Prostate gland (tissue), 2 donors: Measurements from ENCODE around the gene MRPS18A. TPM values are rescaled to one million over a fixed set of nuclear protein-coding genes. Genes with fewer than 3 reads are reported as not detected.
A peak's percentile ranks its signal among the peaks of the same experiment; 100 is the strongest.

Experiments used
- DNase-seq: peaks from one replicate; pipeline ENCODE4 v3.0.0-alpha.2; 2019; ENCODE audit warnings: low spot score
- H3K27ac ChIP-seq, 2 donors: fragments of 200-600 bp; sonication (generic); 2 replicates each; pipeline ENCODE4 v1.5.1; 2017 to 2019
- H3K27me3 ChIP-seq: fragments of 200-600 bp; sonication (generic); replicated peaks from 2 replicates; pipeline ENCODE4 v1.5.1; 2019; ENCODE audit not compliant: insufficient read depth
- H3K36me3 ChIP-seq, 2 donors: fragments of 200-600 bp; sonication (generic); 1 replicate in 1 of 2; 2 replicates in 1 of 2; pipeline versions ENCODE4 v1.5.1 to v1.8.1; 2017 to 2019
- H3K4me1 ChIP-seq: fragments of 200-600 bp; sonication (generic); replicated peaks from 2 replicates; pipeline ENCODE4 v1.5.1; 2019
- H3K4me3 ChIP-seq, 2 donors: fragments of 200-600 bp; sonication (generic); 2 replicates each; pipeline ENCODE4 v1.5.1; 2017 to 2019
- H3K9me3 ChIP-seq: fragments of 200-600 bp; sonication (generic); 2 replicates; pipeline ENCODE4 v1.5.1; 2017
- POLR2A ChIP-seq: fragments of 450-650 bp; IDR thresholded peaks from one replicate; pipeline ENCODE4 v1.6.1; 2016; ENCODE audit warnings: antibody characterized with exemption, mild to moderate bottlenecking
- POLR2AphosphoS5 ChIP-seq: sonication (generic); formaldehyde crosslinking; IDR thresholded peaks from one replicate; pipeline ENCODE4 v1.6.1; 2017; ENCODE audit warnings: antibody characterized with exemption
- WGBS: methylation state at CpG from one replicate; pipeline ENCODE4 v1.1.5; 2018; 5-methylcytosine and 5-hydroxymethylcytosine counted together
- intact Hi-C: fragments of 100-400 bp; cut with DNase I; formaldehyde crosslinking; loops from one replicate; pipeline ENCODE4 v1.14.2; 2022
- total RNA-seq, 2 donors: library from RNA; depleted of rRNA; stranded (reverse); fragments of >200 nt; gene quantifications; one replicate each; pipeline ENCODE4 v1.1.0, GENCODE V29; 2016
- TF ChIP-seq, protein P1 (sequence below), 4 experiments: fragments of 200-600 bp in 2 of 4; fragments of 450-650 bp in 2 of 4; sonication (generic) in 2 of 4; IDR thresholded peaks; 1 replicate in 3 of 4; 2 replicates in 1 of 4; pipeline ENCODE4 v1.5.1; 2016 to 2019; ENCODE audit warnings: antibody characterized with exemption in 4 of 4, mild to moderate bottlenecking in 2 of 4, moderate library complexity in 2 of 4

Gene MRPS18A
- total RNA-seq, 2 donors from 2014 or later: 56.6 to 56.9 TPM

DNA sequence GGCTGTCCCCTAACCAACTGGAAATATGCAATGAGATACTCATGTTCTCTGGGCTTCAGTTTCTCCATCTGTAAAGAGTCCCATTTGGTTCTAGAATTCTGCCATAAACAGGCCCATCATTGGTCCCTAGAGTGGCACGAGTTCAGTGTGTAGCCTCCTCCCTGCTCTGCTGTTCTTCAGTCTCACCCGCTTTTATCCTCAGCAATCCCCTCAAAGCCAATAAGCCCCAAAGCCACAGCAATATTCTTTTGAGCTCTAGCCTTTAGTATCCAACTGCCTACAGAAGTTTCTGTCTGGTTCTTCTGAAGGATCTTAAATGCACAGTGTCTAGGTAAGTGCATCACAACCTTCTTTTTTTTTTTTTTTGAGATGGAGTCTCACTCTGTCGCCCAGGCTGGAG lies 9.8 kb upstream of the MRPS18A start:
- no peak overlapping the region for H3K27ac ChIP-seq
- H3K4me1 ChIP-seq: peaks cover 4% of the 10 kb centered on the region
- intact Hi-C loops: no loop called here
- DNase-seq: no peak
- TF ChIP-seq POLR2A (no peak), POLR2AphosphoS5 (no peak)
- TF ChIP-seq, protein P1, sequence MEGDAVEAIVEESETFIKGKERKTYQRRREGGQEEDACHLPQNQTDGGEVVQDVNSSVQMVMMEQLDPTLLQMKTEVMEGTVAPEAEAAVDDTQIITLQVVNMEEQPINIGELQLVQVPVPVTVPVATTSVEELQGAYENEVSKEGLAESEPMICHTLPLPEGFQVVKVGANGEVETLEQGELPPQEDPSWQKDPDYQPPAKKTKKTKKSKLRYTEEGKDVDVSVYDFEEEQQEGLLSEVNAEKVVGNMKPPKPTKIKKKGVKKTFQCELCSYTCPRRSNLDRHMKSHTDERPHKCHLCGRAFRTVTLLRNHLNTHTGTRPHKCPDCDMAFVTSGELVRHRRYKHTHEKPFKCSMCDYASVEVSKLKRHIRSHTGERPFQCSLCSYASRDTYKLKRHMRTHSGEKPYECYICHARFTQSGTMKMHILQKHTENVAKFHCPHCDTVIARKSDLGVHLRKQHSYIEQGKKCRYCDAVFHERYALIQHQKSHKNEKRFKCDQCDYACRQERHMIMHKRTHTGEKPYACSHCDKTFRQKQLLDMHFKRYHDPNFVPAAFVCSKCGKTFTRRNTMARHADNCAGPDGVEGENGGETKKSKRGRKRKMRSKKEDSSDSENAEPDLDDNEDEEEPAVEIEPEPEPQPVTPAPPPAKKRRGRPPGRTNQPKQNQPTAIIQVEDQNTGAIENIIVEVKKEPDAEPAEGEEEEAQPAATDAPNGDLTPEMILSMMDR (IDR thresholded peaks at IDR 0.05): no peak
- H3K27me3 ChIP-seq: no peaks in the 10 kb centered on the region
- WGBS: 93% methylated on average over 3 of the region's 3 CpGs
- H3K9me3 ChIP-seq: no peaks in the 10 kb centered on the region
- H3K4me3 ChIP-seq: no peak overlapping the region
- H3K36me3 ChIP-seq: no peaks in the 10 kb centered on the region

DNA sequence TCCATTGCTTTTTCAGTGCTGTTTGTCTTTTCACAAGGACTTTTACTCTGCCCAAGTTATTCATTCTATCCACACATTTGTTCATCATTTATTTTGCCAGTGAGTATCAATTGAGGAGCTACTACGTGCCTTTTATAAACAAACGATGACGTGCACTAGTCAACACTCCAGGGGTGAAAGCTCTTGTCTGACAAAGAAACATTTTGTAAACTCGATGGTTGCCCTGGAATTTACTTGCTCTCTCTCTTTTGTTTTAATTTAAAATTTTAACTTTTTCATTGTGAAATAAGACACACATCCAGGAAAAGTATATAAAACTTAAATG lies 8.3 kb upstream of the MRPS18A start:
- Histone ChIP-seq H3K4me1 (peaks cover 4% of the 10 kb centered on the region), H3K9me3 (no peaks in the 10 kb centered on the region), H3K36me3 (no peaks in the 10 kb centered on the region), H3K4me3 (no peak overlapping the region), H3K27ac (no peak overlapping the region), H3K27me3 (no peaks in the 10 kb centered on the region)
- intact Hi-C loops: no loop called here
- TF ChIP-seq POLR2A (no peak), POLR2AphosphoS5 (no peak)
- TF ChIP-seq, protein P1 (IDR thresholded peaks at IDR 0.05): no peak
- no peak for DNase-seq
- 73% methylated on average over 4 of the region's 4 CpGs for WGBS

DNA sequence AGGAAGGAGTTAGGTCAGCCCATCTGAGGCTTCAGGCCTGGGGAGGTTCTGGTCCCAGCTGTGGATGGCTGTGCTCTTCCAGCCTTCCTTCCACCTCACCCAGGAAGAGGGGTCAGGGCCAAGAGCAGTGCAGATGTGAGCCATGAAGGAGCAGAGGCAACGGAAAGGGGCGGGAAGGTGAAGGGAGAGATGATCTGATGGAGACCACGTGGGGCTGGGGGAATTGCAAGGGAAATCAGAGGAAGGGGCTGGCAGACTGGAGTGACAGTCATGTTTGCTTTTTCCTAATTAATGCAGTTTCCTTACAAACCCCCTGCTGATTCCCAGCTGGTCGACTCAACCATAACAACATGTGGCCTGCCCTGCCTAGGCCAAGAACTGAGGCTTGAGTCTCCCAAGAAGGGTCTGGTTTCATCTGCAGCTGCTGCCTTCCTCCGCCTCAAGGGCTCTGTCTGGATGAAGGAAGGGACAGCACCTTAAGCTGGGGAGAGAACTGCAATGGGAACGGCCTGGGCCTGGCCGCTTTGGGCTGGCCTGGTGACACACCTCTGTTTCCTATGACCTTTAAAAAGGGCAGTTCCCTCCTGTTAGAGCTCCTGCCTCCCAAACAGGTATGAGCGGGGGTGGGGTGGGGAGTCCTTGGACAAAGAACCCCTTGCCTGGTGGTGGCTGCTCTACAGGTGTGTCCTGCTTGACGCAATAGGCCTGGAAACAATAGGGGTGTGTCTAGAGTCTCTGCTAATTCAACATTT lies 7.8 kb upstream of the MRPS18A start:
- no peaks in the 10 kb centered on the region for H3K9me3 ChIP-seq
- DNase-seq: no peak
- WGBS: 82% methylated on average over 9 of the region's 9 CpGs
- peaks cover 4% of the 10 kb centered on the region for H3K4me1 ChIP-seq
- no peaks in the 10 kb centered on the region for H3K27me3 ChIP-seq
- TF ChIP-seq, protein P1 (IDR thresholded peaks at IDR 0.05): no peak
- TF ChIP-seq POLR2A: no peak
- TF ChIP-seq POLR2AphosphoS5: no peak
- H3K36me3 ChIP-seq: no peaks in the 10 kb centered on the region
- H3K4me3 ChIP-seq: no peak overlapping the region
- no peak overlapping the region for H3K27ac ChIP-seq
- intact Hi-C loops: no loop called here

DNA sequence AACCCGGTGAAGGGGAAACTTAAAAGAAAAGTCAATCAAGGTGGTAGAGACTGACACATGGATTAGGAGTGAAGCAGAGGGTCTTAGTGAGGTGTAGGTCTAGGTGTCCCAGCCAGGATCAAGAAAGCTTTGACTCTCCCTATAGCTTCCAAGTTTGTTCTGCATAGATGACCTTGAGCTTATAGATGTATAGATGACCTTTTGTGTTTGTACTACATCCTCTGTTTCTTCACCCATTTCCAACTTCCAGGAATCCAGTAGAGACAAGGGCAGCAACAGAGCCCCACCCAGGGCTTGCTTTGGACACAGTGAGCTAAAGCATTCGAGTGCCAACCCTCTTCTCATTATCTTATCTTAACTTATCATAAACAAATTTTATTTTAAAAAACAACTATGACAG lies 1.8 kb upstream of the MRPS18A start:
- TF ChIP-seq POLR2A (no peak), POLR2AphosphoS5 (no peak)
- TF ChIP-seq, protein P1 (IDR thresholded peaks at IDR 0.05): no peak
- Histone ChIP-seq H3K36me3 (no peaks in the 10 kb centered on the region), H3K9me3 (no peaks in the 10 kb centered on the region), H3K4me3 (no peak overlapping the region), H3K27me3 (no peaks in the 10 kb centered on the region), H3K27ac (no peak overlapping the region), H3K4me1 (peaks cover 5% of the 10 kb centered on the region)
- WGBS: 69% methylated on average over 2 of the region's 2 CpGs
- no peak for DNase-seq
- intact Hi-C loops: no loop called here

DNA sequence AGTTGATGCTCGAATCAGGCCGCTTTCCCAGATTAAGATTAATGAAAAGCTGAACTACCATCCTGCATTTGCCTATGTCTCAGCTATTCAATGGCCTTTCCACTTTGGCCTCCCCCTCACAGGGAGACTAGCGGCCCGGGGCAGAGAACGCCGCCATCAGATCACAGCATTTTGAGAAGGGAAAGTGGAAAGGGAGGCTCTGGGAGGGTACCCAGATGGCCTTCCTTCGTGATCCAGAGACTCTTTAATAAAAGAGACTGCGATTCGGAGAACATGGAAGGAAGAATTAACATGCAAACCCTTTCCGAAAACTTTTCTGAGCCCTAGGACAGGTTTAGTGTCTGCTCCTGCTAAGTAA lies 533 bp downstream of the MRPS18A start:
- Histone ChIP-seq H3K4me3 (peak overlapping the region; percentile 58 to 76), H3K36me3 (no peaks in the 10 kb centered on the region), H3K4me1 (peaks cover 27% of the 10 kb centered on the region), H3K9me3 (no peaks in the 10 kb centered on the region), H3K27me3 (no peaks in the 10 kb centered on the region), H3K27ac (peak overlapping the region; percentile 62 to 76)
- DNase-seq: no peak
- intact Hi-C loops: no loop called here
- TF ChIP-seq POLR2A: no peak
- TF ChIP-seq, protein P1 (IDR thresholded peaks at IDR 0.05): no peak
- TF ChIP-seq POLR2AphosphoS5: no peak
- WGBS: 3% methylated on average over 10 of the region's 10 CpGs
